OCI-LY1 (cell line): Measurements from ENCODE around the gene PTPRD.

Experiments used
- H2AFZ ChIP-seq: fragments of 200-600 bp; sonication (generic), shearing (Covaris generic); 2 replicates; pipeline ENCODE4 v1.6.0; 2014; ENCODE audit warnings: antibody characterized with exemption, mild to moderate bottlenecking, low read length
- H3F3A ChIP-seq: fragments of 200-600 bp; sonication (generic), shearing (Covaris generic); 2 replicates; pipeline ENCODE4 v1.6.0; 2014; ENCODE audit warnings: mild to moderate bottlenecking, antibody characterized with exemption, low read length, moderate library complexity; ENCODE audit not compliant: insufficient read depth
- H3K27ac ChIP-seq: fragments of 200-600 bp; sonication (generic); 2 replicates; pipeline ENCODE4 v1.5.1; 2014; ENCODE audit warnings: low read length, mixed run types, mild to moderate bottlenecking, low read depth; ENCODE audit not compliant: poor library complexity, severe bottlenecking
- H3K27me3 ChIP-seq: fragments of 200-600 bp; sonication (generic); 2 replicates; pipeline ENCODE4 v1.6.0; 2014; ENCODE audit warnings: antibody characterized with exemption, mild to moderate bottlenecking, low read length, moderate library complexity; ENCODE audit not compliant: insufficient read depth
- H3K36me3 ChIP-seq: fragments of 200-600 bp; sonication (generic); 2 replicates; pipeline ENCODE4 v1.6.1; 2014; ENCODE audit warnings: mild to moderate bottlenecking, antibody characterized with exemption, low read length, moderate library complexity, mixed read lengths; ENCODE audit not compliant: insufficient read depth
- H3K4me1 ChIP-seq: fragments of 200-600 bp; sonication (generic); 2 replicates; pipeline ENCODE4 v1.5.1; 2014; ENCODE audit warnings: mild to moderate bottlenecking, low read length, moderate library complexity; ENCODE audit not compliant: insufficient read depth, severe bottlenecking
- H3K4me2 ChIP-seq: fragments of 200-600 bp; sonication (generic), shearing (Covaris generic); 2 replicates; pipeline ENCODE4 v1.6.1; 2014; ENCODE audit warnings: low read length
- H3K4me3 ChIP-seq: fragments of 200-600 bp; sonication (generic); 2 replicates; pipeline ENCODE4 v1.5.1; 2014; ENCODE audit warnings: low read length, low read depth, mild to moderate bottlenecking, mixed read lengths; ENCODE audit not compliant: poor library complexity, severe bottlenecking
- H3K79me2 ChIP-seq: fragments of 200-600 bp; shearing (Covaris generic); 2 replicates; pipeline ENCODE4 v1.6.1; 2016; ENCODE audit warnings: mixed run types, low read length, mixed read lengths; ENCODE audit not compliant: insufficient read depth
- H3K9ac ChIP-seq: fragments of 200-600 bp; sonication (generic), shearing (Covaris generic); 2 replicates; pipeline ENCODE4 v1.6.1; 2014; ENCODE audit warnings: mild to moderate bottlenecking, low read length, mixed read lengths
- H3K9me2 ChIP-seq: fragments of 200-600 bp; sonication (generic), shearing (Covaris generic); 2 replicates; pipeline ENCODE4 v1.6.1; 2014; ENCODE audit warnings: low read depth, mild to moderate bottlenecking, low read length, mixed read lengths
- H3K9me3 ChIP-seq: fragments of 200-600 bp; shearing (Covaris generic); 2 replicates; pipeline ENCODE4 v1.6.1; 2014; ENCODE audit warnings: low read length, mixed read lengths
- H4K20me1 ChIP-seq: fragments of 200-600 bp; sonication (generic), shearing (Covaris generic); 2 replicates; pipeline ENCODE4 v1.6.0; 2016; ENCODE audit warnings: mild to moderate bottlenecking, low read length; ENCODE audit not compliant: insufficient read depth
- EZH2 ChIP-seq: fragments of 200-600 bp; sonication (generic), shearing (Covaris generic); IDR thresholded peaks from 2 replicates; pipeline ENCODE4 v1.8.0; 2017; ENCODE audit warnings: borderline replicate concordance, mixed run types, mild to moderate bottlenecking, antibody characterized with exemption, low read length, moderate library complexity, mixed read lengths
- TF ChIP-seq, protein P1 (sequence below): fragments of 200-600 bp; sonication (generic), shearing (Covaris generic); IDR thresholded peaks from 2 replicates; pipeline ENCODE4 v1.5.1; 2017; ENCODE audit warnings: mild to moderate bottlenecking, antibody characterized with exemption, low read length, moderate library complexity, mixed read lengths

Gene PTPRD

DNA sequence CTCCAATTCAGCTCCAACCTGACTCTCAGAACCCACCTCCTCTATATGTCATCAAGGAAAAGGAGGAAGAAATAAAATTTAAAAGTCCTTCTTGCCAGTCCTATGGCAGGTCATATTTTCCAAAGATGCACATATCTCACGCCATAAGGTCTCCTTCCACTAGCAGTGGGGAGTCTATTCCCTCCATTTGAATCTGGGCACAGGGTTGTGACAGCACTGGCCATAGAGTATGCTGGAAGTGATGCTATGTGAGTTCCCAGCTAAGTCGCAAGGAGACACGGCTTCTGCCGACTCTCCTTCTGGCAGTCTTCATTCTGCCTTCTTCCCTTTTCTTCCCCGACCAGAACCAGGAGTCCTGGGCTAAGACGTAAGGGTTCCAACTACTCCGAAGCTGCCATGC, 1929.3 kb downstream of the PTPRD start:
- H4K20me1 ChIP-seq = no peaks in the 10 kb centered on the region
- H3K4me2 ChIP-seq = no peak overlapping the region
- H3K27me3 ChIP-seq = no peaks in the 10 kb centered on the region
- H3K79me2 ChIP-seq = no peaks in the 10 kb centered on the region
- TF ChIP-seq, protein P1, sequence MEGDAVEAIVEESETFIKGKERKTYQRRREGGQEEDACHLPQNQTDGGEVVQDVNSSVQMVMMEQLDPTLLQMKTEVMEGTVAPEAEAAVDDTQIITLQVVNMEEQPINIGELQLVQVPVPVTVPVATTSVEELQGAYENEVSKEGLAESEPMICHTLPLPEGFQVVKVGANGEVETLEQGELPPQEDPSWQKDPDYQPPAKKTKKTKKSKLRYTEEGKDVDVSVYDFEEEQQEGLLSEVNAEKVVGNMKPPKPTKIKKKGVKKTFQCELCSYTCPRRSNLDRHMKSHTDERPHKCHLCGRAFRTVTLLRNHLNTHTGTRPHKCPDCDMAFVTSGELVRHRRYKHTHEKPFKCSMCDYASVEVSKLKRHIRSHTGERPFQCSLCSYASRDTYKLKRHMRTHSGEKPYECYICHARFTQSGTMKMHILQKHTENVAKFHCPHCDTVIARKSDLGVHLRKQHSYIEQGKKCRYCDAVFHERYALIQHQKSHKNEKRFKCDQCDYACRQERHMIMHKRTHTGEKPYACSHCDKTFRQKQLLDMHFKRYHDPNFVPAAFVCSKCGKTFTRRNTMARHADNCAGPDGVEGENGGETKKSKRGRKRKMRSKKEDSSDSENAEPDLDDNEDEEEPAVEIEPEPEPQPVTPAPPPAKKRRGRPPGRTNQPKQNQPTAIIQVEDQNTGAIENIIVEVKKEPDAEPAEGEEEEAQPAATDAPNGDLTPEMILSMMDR = no peak
- TF ChIP-seq EZH2 = no peak
- no peak overlapping the region for H3K9ac ChIP-seq
- H3K9me3 ChIP-seq = no peaks in the 10 kb centered on the region
- no peaks in the 10 kb centered on the region for H3K36me3 ChIP-seq
- no peak overlapping the region for H3K4me3 ChIP-seq
- no peaks in the 10 kb centered on the region for H3K9me2 ChIP-seq
- no peaks in the 10 kb centered on the region for H3K4me1 ChIP-seq
- no peak overlapping the region for H2AFZ ChIP-seq
- no peaks in the 10 kb centered on the region for H3F3A ChIP-seq
- no peak overlapping the region for H3K27ac ChIP-seq

DNA sequence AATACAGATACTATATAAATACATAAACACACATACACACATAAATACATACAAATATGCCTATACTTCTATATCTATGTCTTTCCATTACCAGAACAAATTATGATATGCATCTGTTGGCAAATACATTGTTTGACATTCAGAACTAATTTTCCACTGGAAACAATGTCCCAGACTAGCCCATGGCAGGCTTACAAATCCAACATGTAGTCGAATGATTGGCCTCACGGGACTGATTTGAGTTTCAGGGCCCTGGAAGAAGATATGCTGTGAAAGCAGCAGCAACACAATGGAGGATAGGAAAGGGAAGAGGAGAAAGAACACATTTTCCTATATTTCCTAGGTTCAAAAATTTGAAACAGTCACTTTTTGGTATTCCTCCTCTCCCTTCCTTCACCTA, 1932.1 kb downstream of the PTPRD start:
- Histone ChIP-seq H4K20me1 (no peaks in the 10 kb centered on the region), H3K4me3 (no peak overlapping the region), H3K79me2 (no peaks in the 10 kb centered on the region), H3K36me3 (no peaks in the 10 kb centered on the region), H2AFZ (no peak overlapping the region), H3K9me2 (no peaks in the 10 kb centered on the region), H3K27ac (no peak overlapping the region), H3F3A (no peaks in the 10 kb centered on the region), H3K4me1 (no peaks in the 10 kb centered on the region), H3K9me3 (no peaks in the 10 kb centered on the region), H3K9ac (no peak overlapping the region), H3K27me3 (no peaks in the 10 kb centered on the region), H3K4me2 (no peak overlapping the region)
- TF ChIP-seq EZH2 = no peak
- TF ChIP-seq, protein P1 = no peak

DNA sequence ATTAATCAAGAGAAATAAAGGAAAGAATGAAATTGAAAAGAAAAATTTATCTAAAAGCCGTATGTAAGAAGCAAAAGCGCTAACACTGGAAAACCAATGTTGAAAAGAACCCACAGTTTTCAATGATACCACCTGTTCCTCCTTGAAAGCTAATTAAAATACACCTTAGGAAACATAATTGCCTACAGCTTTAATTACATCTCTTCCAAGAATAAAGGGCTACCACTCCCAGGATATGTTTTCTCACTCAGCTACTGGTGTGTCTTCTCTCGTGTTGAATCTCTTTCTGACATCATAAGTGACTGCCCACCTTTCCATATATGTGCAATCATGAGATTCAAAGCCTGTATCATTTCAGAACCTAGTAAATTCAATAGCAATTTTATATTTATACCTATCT, 1932.6 kb downstream of the PTPRD start:
- no peak for TF ChIP-seq EZH2
- TF ChIP-seq, protein P1 = no peak
- Histone ChIP-seq H3K4me1 (no peaks in the 10 kb centered on the region), H3K9me3 (no peaks in the 10 kb centered on the region), H3K9ac (no peak overlapping the region), H2AFZ (no peak overlapping the region), H3F3A (no peaks in the 10 kb centered on the region), H3K36me3 (no peaks in the 10 kb centered on the region), H3K4me3 (no peak overlapping the region), H3K79me2 (no peaks in the 10 kb centered on the region), H3K27ac (no peak overlapping the region), H3K27me3 (no peaks in the 10 kb centered on the region), H3K4me2 (no peak overlapping the region), H3K9me2 (no peaks in the 10 kb centered on the region), H4K20me1 (no peaks in the 10 kb centered on the region)
